ENCODE measurements around the gene LOXHD1. TPM values are rescaled to one million over a fixed set of nuclear protein-coding genes. Genes with fewer than 3 reads are reported as not detected.

Gene LOXHD1
- total RNA-seq, 1 donor from 2014 or later = under 0.01 TPM

DNA sequence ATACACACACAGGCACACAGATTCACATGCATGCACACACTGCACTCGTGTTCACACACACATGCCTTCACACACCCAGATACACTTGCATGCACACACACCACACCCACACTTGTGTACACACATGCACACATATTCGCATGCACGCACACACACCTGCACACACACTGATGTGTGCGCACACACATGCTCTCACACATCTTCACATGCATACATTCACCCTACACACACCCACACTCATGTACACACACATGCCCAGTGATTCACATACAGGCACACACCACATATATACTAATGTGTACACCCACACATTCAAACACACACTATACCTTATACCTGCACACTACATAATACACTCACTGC is 181.6 kb downstream of the LOXHD1 start:
- no peak for DNase-seq

GRCh38 chr18:46474487-46475389 is 182.3 kb downstream of the LOXHD1 start:
- no peak for DNase-seq

DNA sequence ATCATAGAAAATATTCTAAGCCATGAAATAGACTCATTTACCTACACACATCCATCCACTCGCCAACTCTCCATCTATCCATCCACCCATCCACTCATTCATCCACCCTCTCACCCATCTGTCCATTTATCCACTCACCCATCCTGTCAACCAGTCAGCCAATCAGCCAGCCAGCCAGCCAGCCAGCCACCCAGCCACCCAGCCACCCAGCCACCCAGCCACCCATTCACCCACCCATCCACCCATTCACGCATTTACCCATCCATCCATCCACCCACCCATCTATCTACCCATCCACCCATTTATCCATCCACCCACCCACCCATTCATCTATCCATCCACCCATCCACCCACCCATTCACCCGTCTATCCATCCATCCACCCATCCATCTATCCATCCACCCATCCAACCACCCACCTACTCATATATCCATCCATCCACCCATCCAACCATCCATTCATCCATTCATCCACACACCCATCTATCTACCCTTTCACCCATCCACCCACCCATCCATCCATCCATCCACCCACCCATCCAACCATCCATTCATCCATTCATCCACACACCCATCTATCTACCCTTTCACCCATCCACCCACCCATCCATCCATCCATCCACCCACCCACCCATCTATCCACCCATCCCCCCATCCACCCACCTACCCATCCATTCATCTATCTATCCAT is 185.1 kb downstream of the LOXHD1 start:
- no peak for DNase-seq

DNA sequence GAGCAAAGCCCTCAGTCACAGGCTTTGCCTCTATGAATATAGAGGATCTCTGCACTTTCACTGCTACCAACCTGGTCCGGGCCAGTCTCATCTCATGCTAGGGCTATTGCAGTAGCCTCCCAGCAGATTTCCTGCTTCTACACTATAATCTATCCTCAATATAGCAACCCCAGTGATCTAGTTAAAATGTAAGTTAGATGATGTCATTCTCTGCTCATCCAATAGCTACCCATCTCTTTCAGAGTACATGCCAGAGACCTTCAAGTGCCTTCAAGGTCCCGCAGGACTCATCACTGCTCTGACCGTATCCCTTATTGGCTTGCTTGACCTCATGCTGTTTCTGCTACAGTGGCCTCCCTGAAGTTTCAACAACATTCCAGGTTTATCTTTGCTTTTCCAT is 186.3 kb downstream of the LOXHD1 start:
- DNase-seq = no peak

GRCh38 chr18:46469186-46469915 is 187.7 kb downstream of the LOXHD1 start:
- DNase-seq = no peak

- DNase-seq = no peak
Measured at GRCh38 chr18:46468426-46469180, 188.4 kb downstream of the LOXHD1 start.

DNA sequence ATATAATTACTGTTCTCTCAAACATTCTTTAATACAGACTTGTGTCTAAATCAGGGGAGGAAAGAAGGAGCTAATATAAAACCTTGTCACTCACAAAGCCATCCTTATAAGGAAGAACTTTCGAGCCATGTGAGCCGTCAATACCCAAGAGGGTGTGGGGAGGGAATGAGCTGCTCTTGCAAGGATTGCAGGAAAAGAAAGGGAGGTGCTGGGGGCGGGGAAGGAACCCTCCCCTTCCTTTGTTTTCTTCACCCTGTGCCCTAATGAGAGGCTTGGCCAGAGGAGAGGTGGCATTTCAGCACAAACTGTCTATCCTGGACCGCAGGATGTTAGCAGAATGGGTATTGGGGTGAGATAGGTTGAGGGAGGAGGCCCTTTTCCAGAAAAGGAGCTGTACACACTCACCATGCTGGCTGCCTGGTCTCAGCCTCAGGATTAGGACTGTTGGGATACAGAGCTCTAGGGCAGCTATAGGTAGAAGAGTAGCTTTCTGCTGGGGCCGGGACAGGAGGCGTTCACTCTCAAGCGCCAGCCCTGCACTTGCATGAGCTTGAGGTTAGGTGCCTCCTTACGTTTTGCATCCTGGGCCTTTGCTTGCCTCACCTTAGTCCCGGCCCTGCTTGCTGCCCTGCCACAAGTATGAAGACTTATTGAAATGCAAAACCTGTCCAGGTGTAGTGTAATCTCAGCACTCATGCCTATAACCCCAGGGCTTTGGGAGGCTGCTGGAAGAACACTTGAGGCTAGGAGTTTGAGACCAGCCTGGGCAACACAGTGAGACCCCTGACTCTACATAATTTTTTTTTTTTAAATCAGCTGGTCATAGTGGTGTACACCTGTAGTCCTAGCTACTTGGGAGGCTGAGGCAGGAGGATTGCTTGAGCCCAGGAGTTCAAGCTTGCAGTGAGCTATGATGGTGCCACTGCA is 190.5 kb downstream of the LOXHD1 start:
- DNase-seq = no peak

DNA sequence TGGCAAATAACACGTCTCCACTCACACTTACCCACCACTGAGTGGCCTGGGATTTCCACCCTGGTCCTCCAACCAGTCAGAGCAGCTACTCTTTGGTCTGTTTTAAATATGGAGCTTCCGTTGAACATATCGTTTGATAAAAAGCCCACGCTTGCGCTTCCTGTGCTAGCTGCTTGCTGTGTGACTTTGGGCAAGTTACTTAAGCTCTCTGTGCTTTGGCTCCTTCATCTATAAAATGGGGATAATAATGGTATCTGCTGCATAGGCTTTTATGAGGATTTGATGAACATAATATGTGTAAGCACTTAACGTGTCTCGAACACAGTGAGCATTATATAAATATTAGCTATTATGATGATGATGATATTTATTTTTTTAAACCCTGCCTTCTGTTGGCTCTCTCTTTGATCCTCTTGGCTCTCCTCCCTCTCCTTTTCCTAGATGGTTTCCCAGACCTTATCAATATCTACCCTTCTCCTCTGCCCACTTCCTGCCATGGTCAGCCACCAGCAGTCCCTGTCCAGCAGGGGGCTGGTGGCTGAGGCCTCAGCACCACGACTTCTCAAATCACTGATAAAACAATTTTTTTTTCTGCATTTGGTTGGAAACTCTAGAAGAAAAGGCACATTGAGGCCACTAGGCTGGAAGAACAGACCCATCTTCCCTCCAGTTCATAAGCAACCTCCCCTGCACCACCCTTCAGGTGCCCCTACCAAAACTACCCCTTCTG is 191.9 kb downstream of the LOXHD1 start:
- DNase-seq = no peak

DNA sequence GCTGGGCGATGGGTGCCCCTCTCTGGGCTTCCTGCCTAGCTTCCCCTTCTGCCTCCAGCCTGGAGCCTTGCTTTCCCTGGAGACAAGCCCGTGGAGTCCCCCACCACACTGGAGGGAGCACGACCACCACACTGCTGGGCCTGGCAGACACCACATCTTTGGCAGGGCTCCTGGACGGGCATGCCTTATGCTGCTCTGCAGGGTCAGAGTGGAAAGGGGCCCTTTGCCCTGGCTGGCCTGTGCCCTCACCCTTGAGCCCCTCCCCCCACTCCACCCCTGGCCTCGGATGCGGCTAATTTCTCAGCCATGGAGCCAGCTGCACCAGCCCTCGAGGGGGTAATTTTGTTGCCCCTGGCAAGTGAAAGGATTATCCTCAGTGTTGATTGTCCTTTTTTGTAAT is 194.5 kb downstream of the LOXHD1 start:
- DNase-seq = no peak

GRCh38 chr18:46461993-46462392 is 195.0 kb downstream of the LOXHD1 start:
- DNase-seq = no peak

GRCh38 chr18:46460754-46461153 is 196.3 kb downstream of the LOXHD1 start:
- no peak for DNase-seq

- DNase-seq = no peak
Measured at GRCh38 chr18:46459789-46460455, 197.1 kb downstream of the LOXHD1 start.

GRCh38 chr18:46458472-46458871 is 198.5 kb downstream of the LOXHD1 start:
- DNase-seq = no peak

GRCh38 chr18:46456691-46457090 is 200.3 kb downstream of the LOXHD1 start:
- no peak for DNase-seq

GRCh38 chr18:46452820-46453219 is 204.2 kb downstream of the LOXHD1 start:
- DNase-seq = no peak

DNA sequence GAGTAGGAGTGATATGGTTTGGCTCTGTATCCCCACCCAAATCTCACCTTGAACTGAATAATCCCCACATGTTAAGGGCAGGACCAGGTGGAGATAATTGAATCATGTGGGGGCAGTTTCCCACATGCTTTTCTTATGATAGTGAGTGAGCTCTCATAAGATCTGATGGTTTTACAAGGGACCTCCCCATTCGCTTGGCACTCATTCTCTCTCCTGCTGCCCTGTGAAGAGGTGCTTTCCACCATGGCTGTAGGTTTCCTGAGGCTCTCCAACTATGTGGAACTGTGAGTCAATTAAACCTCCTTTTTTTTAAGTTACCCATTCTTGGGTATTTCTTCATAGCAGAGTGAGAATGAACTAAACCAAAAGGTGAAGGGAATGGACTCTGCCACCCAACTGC is 207.5 kb downstream of the LOXHD1 start:
- no peak for DNase-seq

GRCh38 chr18:46449033-46449432 is 208.0 kb downstream of the LOXHD1 start:
- DNase-seq = no peak

- DNase-seq = no peak
Measured at GRCh38 chr18:46448347-46448746, 208.7 kb downstream of the LOXHD1 start.

GRCh38 chr18:46447792-46448191 is 209.2 kb downstream of the LOXHD1 start:
- DNase-seq = no peak

DNA sequence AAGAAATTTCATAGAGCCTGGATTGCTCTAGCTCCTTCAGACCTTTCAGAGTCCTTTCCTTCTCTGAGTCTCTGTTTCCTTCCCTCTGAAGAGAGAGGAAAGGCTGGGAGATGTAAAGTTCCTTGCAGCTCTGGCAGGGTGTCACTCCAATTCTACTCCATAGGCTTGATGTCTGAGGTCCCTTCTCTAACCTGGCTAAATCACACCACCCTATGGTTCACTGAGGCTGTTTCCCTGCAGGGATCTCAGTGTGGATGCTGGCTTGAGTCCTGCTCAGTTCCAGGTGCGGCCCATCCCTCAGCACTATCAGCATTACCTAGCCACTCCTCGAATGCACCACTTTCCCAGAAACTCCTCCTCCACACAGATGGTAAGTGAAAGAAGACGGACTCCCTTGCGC is 209.7 kb downstream of the LOXHD1 start:
- no peak for DNase-seq

All from dermis blood vessel endothelial cell (primary cell).